ENCODE data around the gene LTBP3.
A peak's percentile ranks its signal among the peaks of the same experiment; 100 is the strongest.

Gene LTBP3

DNA sequence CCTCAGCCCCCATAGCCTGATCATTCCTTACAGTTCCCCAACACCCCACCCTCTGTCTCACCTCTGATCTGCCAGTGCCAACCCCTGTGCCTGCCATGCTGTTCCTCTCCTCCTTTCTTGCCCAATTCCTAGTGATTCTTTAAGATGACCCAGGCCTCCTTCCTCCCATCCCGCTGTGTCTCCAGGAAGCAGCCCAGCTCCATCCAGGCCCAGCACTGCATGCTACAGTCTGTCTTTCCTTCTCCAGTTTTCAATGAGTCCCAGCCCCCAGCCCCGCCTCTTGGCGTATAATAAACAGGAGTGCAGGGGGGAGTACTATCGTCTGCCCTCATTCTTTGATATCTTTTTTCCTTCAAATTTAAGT is 12.3 kb downstream of the LTBP3 start (continued):
- no peak for TF ChIP-seq ZBTB1 (tag by site-specific recombination; IDR thresholded peaks at IDR 0.05)
- TF ChIP-seq MEIS1 (CRISPR knock-in tag; IDR thresholded peaks at IDR 0.05; ENCODE audit: borderline replicate concordance), result no peak
- TF ChIP-seq, protein P1, sequence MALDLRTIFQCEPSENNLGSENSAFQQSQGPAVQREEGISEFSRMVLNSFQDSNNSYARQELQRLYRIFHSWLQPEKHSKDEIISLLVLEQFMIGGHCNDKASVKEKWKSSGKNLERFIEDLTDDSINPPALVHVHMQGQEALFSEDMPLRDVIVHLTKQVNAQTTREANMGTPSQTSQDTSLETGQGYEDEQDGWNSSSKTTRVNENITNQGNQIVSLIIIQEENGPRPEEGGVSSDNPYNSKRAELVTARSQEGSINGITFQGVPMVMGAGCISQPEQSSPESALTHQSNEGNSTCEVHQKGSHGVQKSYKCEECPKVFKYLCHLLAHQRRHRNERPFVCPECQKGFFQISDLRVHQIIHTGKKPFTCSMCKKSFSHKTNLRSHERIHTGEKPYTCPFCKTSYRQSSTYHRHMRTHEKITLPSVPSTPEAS (tag by site-specific recombination; IDR thresholded peaks at IDR 0.05), result no peak
- no peak for TF ChIP-seq ZNF157 (tag by site-specific recombination; IDR thresholded peaks at IDR 0.05)
- TF ChIP-seq ZBTB10 (tag by site-specific recombination; IDR thresholded peaks at IDR 0.05), result no peak
- no peak for TF ChIP-seq ZNF214 (tag by site-specific recombination; IDR thresholded peaks at IDR 0.05; ENCODE audit: borderline replicate concordance)

GRCh38 chr11:65542738-65543390 is 15.3 kb downstream of the LTBP3 start:
- Histone ChIP-seq H3K36me3 (ENCODE audit: control insufficient read depth in 2 of 2, insufficient read depth in 1 of 2, low read length in 2 of 2) (peaks cover 0 to 79% of the 10 kb centered on the region in 2 experiments; a peak in 2 of 3 replicates), H3K4me1 (ENCODE audit: control insufficient read depth, insufficient read depth, low read length) (peaks cover 3% of the 10 kb centered on the region; the same call in 1 of the 2 replicates), H3K9me3 (ENCODE audit: control insufficient read depth, insufficient read depth, low read depth, low read length) (no peaks in the 10 kb centered on the region), H3K4me3 (ENCODE audit: low read depth, low read length) (no peak overlapping the region), H3K27ac (ENCODE audit: extremely low read depth, low read depth, low read length) (no peak overlapping the region)
- ChIA-PET CTCF (interaction anchor here (0.7 to 4.5 kb wide), 9 partner anchors 9 to 50 kb away, joined by 3 to 133 read pairs (median 21); partner anchors contain the start of genes FAM89B and ZNRD2), POLR2A (interaction anchor here (0.7 to 1.4 kb wide), 2 partner anchors 65 to 71 kb away, joined by 3 to 5 read pairs; partner anchors contain the start of gene MAP3K11)
- no peak for TF ChIP-seq REPIN1 (tag by site-specific recombination; IDR thresholded peaks at IDR 0.05; ENCODE audit: low read depth)
- TF ChIP-seq ZNF138 (tag by site-specific recombination; IDR thresholded peaks at IDR 0.05; ENCODE audit: borderline replicate concordance), result no peak
- TF ChIP-seq ZNF214 (tag by site-specific recombination; IDR thresholded peaks at IDR 0.05; ENCODE audit: borderline replicate concordance), result no peak
- no peak for TF ChIP-seq ZNF843 (tag by site-specific recombination; IDR thresholded peaks at IDR 0.05)
- TF ChIP-seq ZFHX2 (tag by site-specific recombination; conservative IDR thresholded peaks at IDR 0.05), result no peak
- TF ChIP-seq OVOL3 (tag by site-specific recombination; IDR thresholded peaks at IDR 0.05), result no peak
- peak; percentile 92 for TF ChIP-seq ZBTB17 (tag by site-specific recombination; IDR thresholded peaks at IDR 0.05)
- no peak for TF ChIP-seq MZF1 (tag by site-specific recombination; IDR thresholded peaks at IDR 0.05; ENCODE audit: borderline replicate concordance)
- no peak for TF ChIP-seq ZNF146 (tag by site-specific recombination; IDR thresholded peaks at IDR 0.05)
- TF ChIP-seq, protein P2, sequence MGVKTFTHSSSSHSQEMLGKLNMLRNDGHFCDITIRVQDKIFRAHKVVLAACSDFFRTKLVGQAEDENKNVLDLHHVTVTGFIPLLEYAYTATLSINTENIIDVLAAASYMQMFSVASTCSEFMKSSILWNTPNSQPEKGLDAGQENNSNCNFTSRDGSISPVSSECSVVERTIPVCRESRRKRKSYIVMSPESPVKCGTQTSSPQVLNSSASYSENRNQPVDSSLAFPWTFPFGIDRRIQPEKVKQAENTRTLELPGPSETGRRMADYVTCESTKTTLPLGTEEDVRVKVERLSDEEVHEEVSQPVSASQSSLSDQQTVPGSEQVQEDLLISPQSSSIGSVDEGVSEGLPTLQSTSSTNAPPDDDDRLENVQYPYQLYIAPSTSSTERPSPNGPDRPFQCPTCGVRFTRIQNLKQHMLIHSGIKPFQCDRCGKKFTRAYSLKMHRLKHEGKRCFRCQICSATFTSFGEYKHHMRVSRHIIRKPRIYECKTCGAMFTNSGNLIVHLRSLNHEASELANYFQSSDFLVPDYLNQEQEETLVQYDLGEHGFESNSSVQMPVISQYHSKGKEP (tag by site-specific recombination; IDR thresholded peaks at IDR 0.05), result no peak
- TF ChIP-seq SALL2 (tag by site-specific recombination; IDR thresholded peaks at IDR 0.05; ENCODE audit: borderline replicate concordance), result no peak
- no peak for TF ChIP-seq ZNF747 (tag by site-specific recombination; IDR thresholded peaks at IDR 0.05)
- peak; percentile 100 for TF ChIP-seq ZNF366 (tag by site-specific recombination; conservative IDR thresholded peaks at IDR 0.05)
- TF ChIP-seq ZNF624 (tag by site-specific recombination; IDR thresholded peaks at IDR 0.05), result no peak
- TF ChIP-seq EGR2 (tag by site-specific recombination; IDR thresholded peaks at IDR 0.05; ENCODE audit: low read depth), result no peak
- TF ChIP-seq ZNF2 (tag by site-specific recombination; IDR thresholded peaks at IDR 0.05), result no peak
- no peak for TF ChIP-seq ZBTB21 (tag by site-specific recombination; IDR thresholded peaks at IDR 0.05)

Data from HEK293 (cell line).